ENCODE results near the gene UGGT2. TPM values are rescaled to one million over a fixed set of nuclear protein-coding genes. Genes with fewer than 3 reads are reported as not detected.

UGGT2 gene, protein sequence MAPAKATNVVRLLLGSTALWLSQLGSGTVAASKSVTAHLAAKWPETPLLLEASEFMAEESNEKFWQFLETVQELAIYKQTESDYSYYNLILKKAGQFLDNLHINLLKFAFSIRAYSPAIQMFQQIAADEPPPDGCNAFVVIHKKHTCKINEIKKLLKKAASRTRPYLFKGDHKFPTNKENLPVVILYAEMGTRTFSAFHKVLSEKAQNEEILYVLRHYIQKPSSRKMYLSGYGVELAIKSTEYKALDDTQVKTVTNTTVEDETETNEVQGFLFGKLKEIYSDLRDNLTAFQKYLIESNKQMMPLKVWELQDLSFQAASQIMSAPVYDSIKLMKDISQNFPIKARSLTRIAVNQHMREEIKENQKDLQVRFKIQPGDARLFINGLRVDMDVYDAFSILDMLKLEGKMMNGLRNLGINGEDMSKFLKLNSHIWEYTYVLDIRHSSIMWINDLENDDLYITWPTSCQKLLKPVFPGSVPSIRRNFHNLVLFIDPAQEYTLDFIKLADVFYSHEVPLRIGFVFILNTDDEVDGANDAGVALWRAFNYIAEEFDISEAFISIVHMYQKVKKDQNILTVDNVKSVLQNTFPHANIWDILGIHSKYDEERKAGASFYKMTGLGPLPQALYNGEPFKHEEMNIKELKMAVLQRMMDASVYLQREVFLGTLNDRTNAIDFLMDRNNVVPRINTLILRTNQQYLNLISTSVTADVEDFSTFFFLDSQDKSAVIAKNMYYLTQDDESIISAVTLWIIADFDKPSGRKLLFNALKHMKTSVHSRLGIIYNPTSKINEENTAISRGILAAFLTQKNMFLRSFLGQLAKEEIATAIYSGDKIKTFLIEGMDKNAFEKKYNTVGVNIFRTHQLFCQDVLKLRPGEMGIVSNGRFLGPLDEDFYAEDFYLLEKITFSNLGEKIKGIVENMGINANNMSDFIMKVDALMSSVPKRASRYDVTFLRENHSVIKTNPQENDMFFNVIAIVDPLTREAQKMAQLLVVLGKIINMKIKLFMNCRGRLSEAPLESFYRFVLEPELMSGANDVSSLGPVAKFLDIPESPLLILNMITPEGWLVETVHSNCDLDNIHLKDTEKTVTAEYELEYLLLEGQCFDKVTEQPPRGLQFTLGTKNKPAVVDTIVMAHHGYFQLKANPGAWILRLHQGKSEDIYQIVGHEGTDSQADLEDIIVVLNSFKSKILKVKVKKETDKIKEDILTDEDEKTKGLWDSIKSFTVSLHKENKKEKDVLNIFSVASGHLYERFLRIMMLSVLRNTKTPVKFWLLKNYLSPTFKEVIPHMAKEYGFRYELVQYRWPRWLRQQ (N-terminal part only)
- total RNA-seq, result 10 to 100 TPM; 49.6 to 74.7 TPM
- 10 to 100 TPM; 25.4 to 32.7 TPM for polyA plus RNA-seq (ENCODE audit: insufficient read length in 2 of 2)
- long read RNA-seq, donor 1, partial matches to known transcripts, result 37 of 39 reads
- long read RNA-seq, donor 1, other reads (novel, unspliced or antisense), result 0 of 39 reads
- long read RNA-seq, donor 2, result 0 reads
- long read RNA-seq, donor 3, result 0 reads
- long read RNA-seq, donor 4, partial matches to known transcripts, result 19 of 20 reads
- long read RNA-seq, donor 4, other reads (novel, unspliced or antisense), result 0 of 20 reads

DNA sequence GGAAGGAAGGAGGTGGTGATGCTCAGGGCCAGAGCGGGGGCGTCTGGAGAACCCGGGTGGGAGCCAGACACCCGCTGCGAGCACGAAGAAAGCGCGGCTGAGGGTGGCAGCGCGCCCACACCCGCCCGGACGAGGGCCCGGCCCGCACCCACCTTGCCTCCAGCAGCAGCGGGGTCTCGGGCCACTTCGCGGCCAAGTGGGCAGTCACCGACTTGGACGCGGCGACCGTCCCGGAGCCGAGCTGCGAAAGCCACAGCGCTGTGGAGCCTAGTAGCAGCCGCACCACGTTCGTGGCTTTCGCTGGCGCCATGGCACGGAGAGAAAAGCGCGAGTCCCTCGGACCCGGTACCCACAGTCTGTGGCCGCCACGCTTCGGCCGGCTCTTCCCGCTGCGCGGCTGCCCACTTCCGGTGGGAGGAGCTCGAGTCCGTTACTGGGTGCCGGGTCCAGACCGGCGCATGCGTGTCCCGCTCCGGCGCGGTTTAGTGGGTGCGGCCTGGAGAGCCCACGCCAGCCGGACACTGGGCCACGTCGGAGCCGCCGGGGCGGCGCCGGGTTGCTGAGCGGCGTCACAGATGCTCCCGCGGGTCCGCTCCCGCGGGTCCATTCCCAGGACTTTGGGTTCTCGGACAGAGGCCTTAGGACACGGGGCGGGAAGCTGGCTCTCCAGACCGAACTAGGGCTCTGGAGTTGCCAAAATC lies at the start of gene UGGT2:
Gene UGGT2, minus strand, starts transcription at position 399 of the 701 bp plus-strand sequence. Its CDS starts 89 bp downstream, at position 310.
- under 1% methylated on average over 77 of the region's 77 CpGs for WGBS (ENCODE audit: insufficient coverage)
- peak within 1 kb of the TSS; percentile 87 for H3K4me3 ChIP-seq (ENCODE audit: low read depth, low read length)
- DNase-seq (ENCODE audit: low read depth in 4 of 6, low spot score in 6 of 6), result peak; percentile 76 to 97 (median 84)

DNA sequence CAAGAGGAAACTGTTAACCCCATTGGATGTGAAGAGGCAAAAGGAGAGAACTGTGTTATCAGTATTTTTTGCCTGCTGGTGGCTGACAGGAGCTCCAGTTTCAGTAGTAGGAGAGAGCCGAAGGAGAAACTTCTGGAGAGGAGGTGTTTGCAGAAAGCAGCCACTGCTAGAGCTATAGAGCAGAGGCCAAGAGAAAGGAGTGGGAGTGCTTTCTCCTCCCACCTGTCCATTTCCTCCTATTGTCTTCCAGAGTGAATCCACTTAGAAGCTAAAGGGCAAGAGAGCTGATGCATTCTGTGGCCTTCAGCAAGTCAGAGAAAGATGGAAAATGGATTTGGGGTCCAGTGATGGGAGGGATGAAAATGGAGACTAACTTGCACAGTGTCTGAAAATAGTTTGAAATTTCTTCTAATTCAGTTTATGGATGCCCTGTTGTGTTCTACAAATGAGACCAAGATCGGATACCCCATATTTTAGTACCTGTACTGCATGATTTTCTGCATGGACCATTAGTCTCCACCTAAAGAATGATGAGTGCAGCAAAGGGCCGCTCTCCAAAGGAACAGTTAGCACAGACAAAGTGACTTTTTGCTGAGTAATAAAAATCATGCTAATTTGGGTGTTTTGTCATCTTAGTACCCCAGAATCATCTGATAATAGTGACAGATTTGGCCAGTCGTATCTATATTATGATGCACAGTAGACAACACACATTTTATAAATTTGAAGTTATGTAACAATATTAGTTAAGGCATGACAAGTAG lies 47.4 kb upstream of the UGGT2 start:
- H3K36me3 ChIP-seq (ENCODE audit: control insufficient read depth, insufficient read depth, low read length), result no peaks in the 10 kb centered on the region
- no peak overlapping the region for H3K27ac ChIP-seq (ENCODE audit: low read depth, low read length)
- H3K27me3 ChIP-seq (ENCODE audit: control insufficient read depth, insufficient read depth, low read length), result no peaks in the 10 kb centered on the region
- no peaks in the 10 kb centered on the region for H3K4me1 ChIP-seq (ENCODE audit: control insufficient read depth, insufficient read depth, low read length)
- no peaks in the 10 kb centered on the region for H3K9me3 ChIP-seq (ENCODE audit: control insufficient read depth, insufficient read depth, low read length)
- no peak overlapping the region for H3K4me3 ChIP-seq (ENCODE audit: low read depth, low read length)
- no peak for DNase-seq (ENCODE audit: low read depth in 4 of 6, low spot score in 6 of 6)
- 71% methylated on average over 1 of the region's 4 CpGs for WGBS (ENCODE audit: insufficient coverage)

More for the DNA sequence above, at the start of gene UGGT2:
- H3K27me3 ChIP-seq (ENCODE audit: control insufficient read depth, insufficient read depth, low read length), result no peaks in the 10 kb centered on the region
- H3K9me3 ChIP-seq (ENCODE audit: control insufficient read depth, insufficient read depth, low read length), result no peaks in the 10 kb centered on the region
- H3K27ac ChIP-seq (ENCODE audit: low read depth, low read length), result peak within 1 kb of the TSS; percentile 81
- H3K36me3 ChIP-seq (ENCODE audit: control insufficient read depth, insufficient read depth, low read length), result no peaks in the 10 kb centered on the region
- H3K4me1 ChIP-seq (ENCODE audit: control insufficient read depth, insufficient read depth, low read length), result peaks cover 4% of the 10 kb centered on the region

DNA sequence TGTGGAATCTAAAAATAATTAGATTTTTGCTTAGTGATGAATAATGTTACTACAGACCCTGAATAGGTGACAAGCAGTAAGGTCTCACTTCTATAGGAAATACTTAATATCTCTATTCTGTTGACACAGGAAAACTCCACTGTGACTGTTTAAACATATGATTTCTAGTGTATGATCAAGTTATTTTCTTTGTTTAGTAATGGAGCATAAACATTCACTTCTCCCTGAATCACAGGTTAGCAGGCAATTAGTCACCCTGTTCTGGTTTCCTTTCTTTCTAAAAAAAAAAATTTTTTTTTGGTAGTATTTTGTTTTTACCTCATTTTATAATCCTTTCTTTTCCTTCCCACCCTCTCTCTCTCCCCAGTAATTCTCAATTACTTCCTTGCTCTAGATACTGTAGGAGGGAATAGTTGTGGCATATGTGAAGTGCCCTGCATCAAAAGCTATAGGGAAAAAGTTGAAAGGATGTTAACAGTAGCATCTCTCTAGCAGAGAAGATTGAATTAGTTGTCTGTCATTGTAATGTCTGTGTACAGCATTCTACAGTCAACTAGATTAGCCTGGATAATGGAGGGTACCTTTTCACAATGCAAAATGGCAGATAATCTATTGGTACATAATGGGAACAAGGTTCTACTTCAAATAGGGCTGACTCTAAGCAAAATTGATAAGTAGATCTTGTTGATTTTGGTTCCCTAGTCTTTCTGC lies 40.2 kb upstream of the UGGT2 start:
- no peak overlapping the region for H3K27ac ChIP-seq (ENCODE audit: low read depth, low read length)
- H3K4me1 ChIP-seq (ENCODE audit: control insufficient read depth, insufficient read depth, low read length), result peaks cover 15% of the 10 kb centered on the region
- DNase-seq (ENCODE audit: low read depth in 4 of 6, low spot score in 6 of 6), result no peak
- H3K27me3 ChIP-seq (ENCODE audit: control insufficient read depth, insufficient read depth, low read length), result peaks cover 32% of the 10 kb centered on the region
- no peaks in the 10 kb centered on the region for H3K36me3 ChIP-seq (ENCODE audit: control insufficient read depth, insufficient read depth, low read length)
- H3K9me3 ChIP-seq (ENCODE audit: control insufficient read depth, insufficient read depth, low read length), result no peaks in the 10 kb centered on the region
- H3K4me3 ChIP-seq (ENCODE audit: low read depth, low read length), result no peak overlapping the region

DNA sequence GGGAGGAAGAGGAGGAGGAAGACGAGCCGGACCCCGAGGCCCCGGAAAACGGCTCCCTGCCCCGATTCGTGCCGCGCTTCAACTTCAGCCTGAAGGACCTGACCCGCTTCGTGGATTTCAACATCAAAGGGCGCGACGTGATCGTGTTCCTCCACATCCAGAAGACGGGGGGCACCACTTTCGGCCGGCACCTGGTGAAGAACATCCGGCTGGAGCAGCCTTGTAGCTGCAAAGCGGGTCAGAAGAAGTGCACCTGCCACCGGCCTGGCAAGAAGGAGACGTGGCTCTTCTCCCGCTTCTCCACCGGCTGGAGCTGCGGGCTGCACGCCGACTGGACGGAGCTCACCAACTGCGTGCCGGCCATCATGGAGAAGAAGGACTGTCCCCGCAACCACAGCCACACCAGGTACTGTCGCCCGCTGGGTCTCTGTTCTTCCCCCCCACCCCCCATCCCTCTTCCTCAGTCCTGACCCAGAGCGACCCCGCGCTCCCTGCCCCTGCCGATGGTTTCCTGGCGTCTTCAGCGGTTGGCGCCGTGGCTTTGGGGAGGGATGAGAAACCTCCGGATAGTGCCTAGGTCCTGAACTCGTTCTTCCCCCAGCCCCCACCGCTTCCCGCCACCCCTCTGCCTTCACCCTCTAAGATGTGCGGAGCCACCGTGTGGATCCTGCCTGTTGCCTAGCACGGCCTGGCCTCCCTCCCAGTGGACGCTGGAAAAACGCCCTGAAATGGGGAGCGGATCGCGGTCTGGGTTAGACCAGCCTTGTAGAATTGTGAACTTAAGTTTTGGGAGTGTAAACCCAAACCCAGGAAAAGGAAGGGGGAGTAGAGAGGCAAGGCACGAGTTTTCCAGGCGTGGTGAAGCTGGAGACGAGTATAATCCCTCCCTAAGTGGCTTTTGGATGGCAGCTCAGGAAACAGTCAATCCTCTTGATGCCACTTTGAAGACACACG lies 38.2 kb upstream of the UGGT2 start:
- under 1% methylated on average over 52 of the region's 57 CpGs for WGBS (ENCODE audit: insufficient coverage)
- Histone ChIP-seq H3K27me3 (ENCODE audit: control insufficient read depth, insufficient read depth, low read length) (peaks cover 42% of the 10 kb centered on the region), H3K4me3 (ENCODE audit: low read depth, low read length) (peak overlapping the region; percentile 40), H3K9me3 (ENCODE audit: control insufficient read depth, insufficient read depth, low read length) (no peaks in the 10 kb centered on the region), H3K27ac (ENCODE audit: low read depth, low read length) (no peak overlapping the region), H3K4me1 (ENCODE audit: control insufficient read depth, insufficient read depth, low read length) (peaks cover 15% of the 10 kb centered on the region), H3K36me3 (ENCODE audit: control insufficient read depth, insufficient read depth, low read length) (no peaks in the 10 kb centered on the region)
- peak in 3 of 6 donors; percentile 42 to 78 (median 61) for DNase-seq (ENCODE audit: low read depth in 4 of 6, low spot score in 6 of 6)

DNA sequence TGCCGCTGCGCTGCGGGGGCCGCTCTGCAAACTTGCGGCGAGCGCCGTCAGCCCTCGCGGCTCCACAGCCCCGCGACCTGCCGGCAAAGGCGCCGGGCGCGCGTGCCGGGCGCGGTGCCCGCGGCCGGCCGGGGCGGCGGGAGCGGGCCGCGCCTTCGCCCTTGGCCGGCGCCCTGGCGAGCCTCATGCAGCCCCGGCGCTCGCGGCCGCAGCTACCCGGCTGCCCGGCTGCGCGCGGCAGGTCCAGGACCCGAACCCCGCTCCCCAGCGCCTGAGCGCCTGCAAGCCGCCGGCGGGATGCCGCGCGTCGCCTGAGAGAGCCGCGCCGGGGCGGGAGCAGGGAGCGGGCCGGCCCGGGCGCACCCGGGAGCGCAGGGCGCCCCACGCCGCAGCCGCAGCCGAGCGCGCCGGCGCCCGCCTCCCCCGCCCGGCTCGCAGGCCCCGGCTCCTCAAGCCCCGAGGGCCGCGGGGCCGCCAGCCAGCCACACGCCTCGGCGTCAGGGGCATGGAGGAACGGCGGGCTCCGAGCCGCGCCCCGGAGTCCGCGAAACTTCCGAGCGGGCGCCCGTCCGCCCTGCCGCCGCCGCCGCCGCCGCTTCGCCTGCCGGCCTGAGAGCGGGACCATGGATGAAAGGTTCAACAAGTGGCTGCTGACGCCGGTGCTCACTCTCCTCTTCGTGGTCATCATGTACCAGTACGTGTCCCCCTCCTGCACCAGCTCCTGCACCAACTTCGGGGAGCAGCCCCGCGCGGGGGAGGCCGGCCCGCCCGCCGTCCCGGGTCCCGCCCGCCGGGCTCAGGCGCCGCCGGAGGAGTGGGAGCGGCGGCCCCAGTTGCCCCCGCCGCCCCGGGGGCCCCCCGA lies 37.3 kb upstream of the UGGT2 start:
- Histone ChIP-seq H3K27ac (ENCODE audit: low read depth, low read length) (no peak overlapping the region), H3K36me3 (ENCODE audit: control insufficient read depth, insufficient read depth, low read length) (no peaks in the 10 kb centered on the region), H3K27me3 (ENCODE audit: control insufficient read depth, insufficient read depth, low read length) (peaks cover 42% of the 10 kb centered on the region), H3K4me3 (ENCODE audit: low read depth, low read length) (peak overlapping the region; percentile 55), H3K9me3 (ENCODE audit: control insufficient read depth, insufficient read depth, low read length) (no peaks in the 10 kb centered on the region), H3K4me1 (ENCODE audit: control insufficient read depth, insufficient read depth, low read length) (peaks cover 15% of the 10 kb centered on the region)
- peak in 2 of 6 donors; percentile 49 to 68 for DNase-seq (ENCODE audit: low read depth in 4 of 6, low spot score in 6 of 6)
- WGBS (ENCODE audit: insufficient coverage), result under 1% methylated on average over 133 of the region's 133 CpGs

DNA sequence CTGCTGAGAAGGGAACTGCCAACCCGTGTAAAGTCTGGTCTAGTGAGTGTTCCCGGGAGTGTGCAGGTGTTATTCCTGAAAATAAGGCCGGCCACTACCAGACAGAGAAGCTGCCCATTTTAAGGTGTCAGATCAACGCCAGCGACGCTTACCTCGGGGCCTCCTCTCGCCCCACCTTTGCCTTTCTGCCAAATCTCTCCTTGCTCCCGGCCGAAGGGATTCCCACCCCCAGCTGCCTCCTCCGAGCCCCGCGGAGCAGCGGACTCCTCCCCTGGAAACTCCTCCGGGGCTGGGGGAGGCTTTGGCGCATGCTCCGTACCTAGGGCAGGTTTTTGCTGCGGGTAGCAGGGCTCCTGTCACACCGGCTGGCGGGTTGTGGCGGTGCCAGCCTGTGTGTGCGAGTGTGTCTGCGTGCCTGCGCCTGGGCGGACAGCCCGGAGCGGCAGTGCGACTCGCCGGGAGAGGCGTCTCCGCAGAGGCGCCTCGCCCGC lies 36.6 kb upstream of the UGGT2 start, which contains the start of gene HS6ST3:
Gene HS6ST3, plus strand, starts transcription at position 359 of the 491 bp plus-strand sequence.
- Histone ChIP-seq H3K36me3 (ENCODE audit: control insufficient read depth, insufficient read depth, low read length) (no peaks in the 10 kb centered on the region), H3K27ac (ENCODE audit: low read depth, low read length) (no peak within 1 kb of the TSS), H3K9me3 (ENCODE audit: control insufficient read depth, insufficient read depth, low read length) (no peaks in the 10 kb centered on the region), H3K4me3 (ENCODE audit: low read depth, low read length) (peak within 1 kb of the TSS; percentile 55), H3K4me1 (ENCODE audit: control insufficient read depth, insufficient read depth, low read length) (peaks cover 15% of the 10 kb centered on the region), H3K27me3 (ENCODE audit: control insufficient read depth, insufficient read depth, low read length) (peaks cover 42% of the 10 kb centered on the region)
- peak in 4 of 6 donors; percentile 18 to 90 (median 68) for DNase-seq (ENCODE audit: low read depth in 4 of 6, low spot score in 6 of 6)
- 0% methylated on average over 35 of the region's 35 CpGs for WGBS (ENCODE audit: insufficient coverage)
